K562 (cell line): ENCODE data around the gene FRAT2. TPM values are rescaled to one million over a fixed set of nuclear protein-coding genes. Genes with fewer than 3 reads are reported as not detected.

Source experiments
- ATAC-seq: fragments of 200-7000 bp; cut with Tn5 transposase; 3 replicates; pipeline ENCODE4 v1.9.1; 2020; ENCODE audit warnings: moderate library complexity
- BruUV-seq: library from RNA; stranded (reverse); fragments of 400-500 nt; replicated peaks from 2 replicates; lab custom pipeline; 2021; lab: Mats Ljungman, UMichigan
- CTCF ChIA-PET: fragments of 300-600 bp; formaldehyde crosslinking; extraction: SDS; loops from one replicate; lab custom pipeline; 2021; ENCODE audit warnings: low intra/inter-chr PET ratio; lab: Yijun Ruan, JAX
- POLR2A ChIA-PET: fragments of 300-600, 350-650 bp; sonication (Branson Sonifier 250); formaldehyde crosslinking; extraction: SDS; loops from one replicate; lab custom pipeline; 2021; ENCODE audit warnings: antibody characterized with exemption, inconsistent platforms; lab: Yijun Ruan, JAX
- DNase-seq, 4 experiments: peaks; one replicate each; pipeline versions ENCODE4 v3.0.0 to v3.0.0-alpha.2; 2011 to 2018; ENCODE audit warnings: low spot score in 3 of 4, mixed read lengths in 3 of 4; ENCODE audit errors: extremely low read depth in 1 of 4
- FAIRE-seq: peaks from 2 replicates; lab custom pipeline; 2011; peaks lifted over from hg19 to GRCh38; lab: Jason Lieb, UNC
- H2AFZ ChIP-seq: 2 replicates; pipeline ENCODE4 v1.6.0; 2011; ENCODE audit warnings: low read depth, low read length, control low read depth, inconsistent platforms
- H3K27ac ChIP-seq: fragments of 200-600 bp; 3 replicates; pipeline ENCODE4 v1.8.0; 2011; ENCODE audit warnings: low read depth, mild to moderate bottlenecking, control low read depth, inconsistent platforms, low read length, moderate library complexity, mixed read lengths; ENCODE audit errors: extremely low read depth
- H3K27me3 ChIP-seq, 2 experiments: fragments of 300-600 bp in 1 of 2; 2 replicates in 1 of 2; 3 replicates in 1 of 2; pipeline versions ENCODE4 v1.6.0 to v1.8.0; 2011; ENCODE audit warnings: inconsistent platforms in 2 of 2, low read length in 2 of 2, mild to moderate bottlenecking in 1 of 2, mixed read lengths in 1 of 2, moderate library complexity in 1 of 2; ENCODE audit not compliant: control insufficient read depth in 2 of 2, insufficient read depth in 2 of 2
- H3K36me3 ChIP-seq: fragments of 300-600 bp; 3 replicates; pipeline ENCODE4 v1.8.0; 2011; ENCODE audit warnings: mild to moderate bottlenecking, low read length, inconsistent platforms; ENCODE audit not compliant: control insufficient read depth, insufficient read depth
- H3K4me1 ChIP-seq, 2 experiments: fragments of 200-600 bp in 1 of 2; replicated peaks in 1 of 2; 2 replicates in 1 of 2; 3 replicates in 1 of 2; pipeline versions ENCODE4 v1.5.1 to v1.8.0; 2011; ENCODE audit warnings: inconsistent platforms in 2 of 2, low read length in 2 of 2, mild to moderate bottlenecking in 1 of 2, mixed read lengths in 1 of 2, moderate library complexity in 1 of 2; ENCODE audit not compliant: control insufficient read depth in 2 of 2, insufficient read depth in 2 of 2
- H3K4me2 ChIP-seq: 2 replicates; pipeline ENCODE4 v1.6.1; 2011; ENCODE audit warnings: low read length, control low read depth, inconsistent platforms, mixed read lengths; ENCODE audit not compliant: insufficient read depth
- H3K4me3 ChIP-seq: fragments of 200-600 bp; sonication (generic), shearing (Covaris generic); 2 replicates; pipeline ENCODE4 v1.5.1; 2016; ENCODE audit warnings: control low read depth, inconsistent platforms
- H3K79me2 ChIP-seq: fragments of 200-600 bp; 3 replicates; pipeline ENCODE4 v1.8.0; 2011; ENCODE audit warnings: low read length, inconsistent platforms; ENCODE audit not compliant: control insufficient read depth, insufficient read depth
- H3K9ac ChIP-seq, 2 experiments: 2 replicates each; pipeline versions ENCODE4 v1.6.0 to v1.6.1; 2011; ENCODE audit warnings: low read depth in 2 of 2, low read length in 2 of 2, control low read depth in 1 of 2, inconsistent platforms in 1 of 2, mild to moderate bottlenecking in 1 of 2, mixed read lengths in 1 of 2; ENCODE audit not compliant: insufficient read depth in 1 of 2
- H3K9me1 ChIP-seq: one replicate; pipeline ENCODE4 v1.6.0; 2011; ENCODE audit warnings: inconsistent platforms, mild to moderate bottlenecking, low read length, moderate library complexity; ENCODE audit not compliant: control insufficient read depth, insufficient read depth
- H3K9me3 ChIP-seq: replicated peaks from 2 replicates; pipeline ENCODE4 v1.5.1; 2011; ENCODE audit warnings: low read depth, low read length, inconsistent platforms; ENCODE audit not compliant: control insufficient read depth, insufficient read depth
- H4K20me1 ChIP-seq: replicated peaks from 2 replicates; pipeline ENCODE4 v1.6.1; 2011; ENCODE audit warnings: low read length, inconsistent platforms, mixed read lengths; ENCODE audit not compliant: control insufficient read depth, insufficient read depth
- ARID1B ChIP-seq: fragments of 450-650 bp; IDR thresholded peaks from 2 replicates; pipeline ENCODE4 v1.6.1; 2016; ENCODE audit warnings: antibody characterized with exemption, mild to moderate bottlenecking, inconsistent platforms
- BRD9 ChIP-seq: fragments of 450-650 bp; IDR thresholded peaks from 2 replicates; pipeline ENCODE4 v1.6.1; 2018; ENCODE audit warnings: low read depth; ENCODE audit not compliant: partially characterized antibody
- CBFA2T2 ChIP-seq: fragments of 450-650 bp; conservative IDR thresholded peaks from 2 replicates; pipeline ENCODE4 v1.6.1; 2017; ENCODE audit warnings: mild to moderate bottlenecking
- CBFA2T3 ChIP-seq: fragments of 450-650 bp; IDR thresholded peaks from 2 replicates; pipeline ENCODE4 v1.6.1; 2017
- DPF2 ChIP-seq: fragments of 450-650 bp; IDR thresholded peaks from 2 replicates; pipeline ENCODE4 v1.6.1; 2016
- EGR1 ChIP-seq: fragments of 450-650 bp; conservative IDR thresholded peaks from 2 replicates; pipeline ENCODE4 v1.6.1; 2017; ENCODE audit warnings: mild to moderate bottlenecking
- EP300 ChIP-seq: IDR thresholded peaks from 2 replicates; pipeline ENCODE4 v1.6.1; 2012; ENCODE audit warnings: low read length, improper control_type of control experiment
- GATA2 ChIP-seq: sonication (generic); formaldehyde crosslinking; IDR thresholded peaks from 2 replicates; pipeline ENCODE4 v1.4.0; 2020; ENCODE audit warnings: mild to moderate bottlenecking, missing genetic modification reagents
- KLF16 ChIP-seq: IDR thresholded peaks from 2 replicates; pipeline ENCODE4 v1.6.1; 2016; ENCODE audit warnings: antibody characterized with exemption
- MAFG ChIP-seq: fragments of 450-650 bp; conservative IDR thresholded peaks from 2 replicates; pipeline ENCODE4 v1.6.1; 2016; ENCODE audit warnings: missing genetic modification characterization, missing compliant biosample characterization
- NFE2 ChIP-seq: IDR thresholded peaks from 2 replicates; pipeline ENCODE4 v1.6.1; 2014; ENCODE audit warnings: antibody characterized with exemption, low read depth
- POLR2AphosphoS5 ChIP-seq: IDR thresholded peaks from 2 replicates; pipeline ENCODE4 v1.6.1; 2011; ENCODE audit warnings: mild to moderate bottlenecking, low read depth, low read length, moderate library complexity; ENCODE audit not compliant: control insufficient read depth, insufficient read depth
- POLR3A ChIP-seq: IDR thresholded peaks from 2 replicates; pipeline ENCODE4 v1.6.1; 2011; ENCODE audit warnings: borderline replicate concordance, mild to moderate bottlenecking, moderate library complexity; ENCODE audit not compliant: insufficient read length, insufficient read depth; ENCODE audit errors: extremely low read depth
- SMARCA4 ChIP-seq: fragments of 450-650 bp; IDR thresholded peaks from 2 replicates; pipeline ENCODE4 v1.6.1; 2016
- SUPT5H ChIP-seq: fragments of 450-650 bp; IDR thresholded peaks from 2 replicates; pipeline ENCODE4 v1.6.1; 2016
- TAL1 ChIP-seq: fragments of 450-650 bp; IDR thresholded peaks from 2 replicates; pipeline ENCODE4 v1.6.1; 2016; ENCODE audit warnings: mild to moderate bottlenecking
- TEAD4 ChIP-seq, 2 experiments: sonication (generic) in 1 of 2; formaldehyde crosslinking in 1 of 2; IDR thresholded peaks; 2 replicates each; pipeline versions ENCODE4 v1.6.1 to v1.8.0; 2012 to 2022; ENCODE audit warnings: borderline replicate concordance in 1 of 2, inconsistent platforms in 1 of 2, low read length in 1 of 2, mild to moderate bottlenecking in 1 of 2, missing genetic modification reagents in 1 of 2
- TRIM28 ChIP-seq: fragments of 450-650 bp; IDR thresholded peaks from 2 replicates; pipeline ENCODE4 v1.6.1; 2017
- YY1 ChIP-seq, 3 experiments: IDR thresholded peaks; 2 replicates each; pipeline ENCODE4 v1.6.1; 2011; ENCODE audit warnings: low read length in 2 of 3, mild to moderate bottlenecking in 2 of 3, moderate library complexity in 2 of 3, borderline replicate concordance in 1 of 3, control low read depth in 1 of 3, low read depth in 1 of 3; ENCODE audit not compliant: insufficient read depth in 3 of 3, insufficient replicate concordance in 2 of 3, control insufficient read depth in 1 of 3, insufficient read length in 1 of 3; ENCODE audit errors: extremely low read depth in 1 of 3
- WGBS: fragments of 100-300 bp; shearing (Covaris generic); methylation state at CpG from one replicate; pipeline ENCODE4 v1.1.6; 2016; ENCODE audit warnings: low coverage, mixed read lengths; ENCODE audit not compliant: insufficient coverage; ENCODE audit errors: missing lambda C conversion rate; 5-methylcytosine and 5-hydroxymethylcytosine counted together
- in situ Hi-C: fragments of 300-500 bp; cut with MboI; formaldehyde crosslinking; loops from 4 replicates; pipeline ENCODE4 v1.15.0; 2018; ENCODE audit warnings: inconsistent platforms, mixed read lengths
- intact Hi-C: fragments of 100-400 bp; cut with micrococcal nuclease; formaldehyde crosslinking; loops from 2 replicates; pipeline ENCODE4 v1.14.2; 2022
- polyA plus RNA-seq, 8 experiments: library from polyadenylated mRNA; depleted of rRNA in 4 of 8; stranded (reverse) in 5 of 8; unstranded in 3 of 8; fragments of >200 nt; fragmentation: Nextera tagmentation in 2 of 8; fragmentation: Illumina TruSeq in 1 of 8; extraction: Ambion mirVana in 2 of 8; extraction: Trizol in 1 of 8; gene quantifications; 2 replicates each; pipeline versions ENCODE4 v1.2.1 to v1.2.3, GENCODE V29; 2011 to 2014; ENCODE audit warnings: inconsistent platforms in 1 of 8, missing spikeins in 1 of 8
- total RNA-seq, 7 experiments: library from RNA; depleted of rRNA in 6 of 7; stranded (reverse); fragments of >200 nt in 6 of 7; fragmentation: Illumina TruSeq in 2 of 7; extraction: Trizol in 2 of 7; gene quantifications; 2 replicates each; pipeline versions ENCODE4 v1.2.1 to v1.2.3, GENCODE V29; 2011 to 2021; ENCODE audit warnings: low replicate concordance in 1 of 7
- TF ChIP-seq, protein P1 (sequence below): fragments of 450-650 bp; IDR thresholded peaks from 2 replicates; pipeline ENCODE4 v1.6.1; 2018; ENCODE audit warnings: mild to moderate bottlenecking, low read depth; ENCODE audit not compliant: partially characterized antibody
- TF ChIP-seq, protein P2 (sequence below): sonication (generic); IDR thresholded peaks from 2 replicates; pipeline ENCODE4 v1.6.1; 2016

The FRAT2 gene
- total and polyA plus RNA-seq, 9 of the 15 experiments (the other 6 are each of a cell fraction or from before 2014, with no cell fraction given), result 4.3 to 31.7 (median 19.5) TPM

DNA sequence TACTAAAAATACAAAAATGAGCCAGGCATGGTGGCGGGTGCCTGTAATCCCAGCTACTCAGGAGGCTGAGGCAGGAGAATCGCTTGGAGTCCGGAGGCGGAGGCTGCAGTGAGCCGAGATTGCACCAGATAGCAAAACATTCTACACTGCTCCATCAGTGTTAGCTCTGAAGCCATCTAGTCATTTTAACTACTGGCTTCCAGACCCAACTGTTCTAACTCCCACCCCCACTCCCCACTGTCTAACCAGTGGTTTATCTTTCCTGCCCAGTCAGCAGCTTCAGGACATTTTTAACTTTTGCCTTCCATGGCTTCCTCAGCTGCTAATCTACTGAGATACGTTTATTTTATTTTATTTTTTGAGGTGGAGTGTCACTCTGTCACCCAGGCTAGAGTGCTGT is 21.6 kb downstream of the FRAT2 start:
- H3K9me1 ChIP-seq, result no peaks in the 10 kb centered on the region
- peak; percentile 85 for ATAC-seq
- H3K9me3 ChIP-seq, result no peaks in the 10 kb centered on the region
- peaks cover 4 to 12% of the 10 kb centered on the region in 2 experiments; a peak in 3 of 5 replicates for H3K4me1 ChIP-seq
- intact Hi-C loops, result no loop called here
- in situ Hi-C loops, result no loop called here
- peak overlapping the region; percentile 74; the same call in 1 of the 2 replicates for H2AFZ ChIP-seq
- no TSS peak for BruUV-seq
- H3K79me2 ChIP-seq, result no peaks in the 10 kb centered on the region
- FAIRE-seq, result peak; percentile 92
- CTCF ChIA-PET, result no interaction called here
- H3K4me2 ChIP-seq, result no peak overlapping the region; the same call in 1 of the 2 replicates
- H4K20me1 ChIP-seq, result no peaks in the 10 kb centered on the region
- no peaks in the 10 kb centered on the region for H3K36me3 ChIP-seq
- 19% methylated on average over 5 of the region's 6 CpGs for WGBS
- no peak overlapping the region for H3K4me3 ChIP-seq
- H3K27ac ChIP-seq, result peak overlapping the region; percentile 63; the same call in 1 of the 3 replicates
- peak; percentile 25 to 80 (median 54) for DNase-seq
- H3K27me3 ChIP-seq, result no peaks in the 10 kb centered on the region
- H3K9ac ChIP-seq, result no peak overlapping the region; a peak in 1 of 4 replicates
- POLR2A ChIA-PET, result interaction anchor here (1.1 to 1.4 kb wide), 2 partner anchors 14 to 21 kb away, joined by 3 to 5 read pairs; partner anchors contain the start of gene ARHGAP19
- TF ChIP-seq POLR3A, result no peak
- peak; percentile 61; the same call in 1 of the 2 replicates for TF ChIP-seq POLR2AphosphoS5
- peak; percentile 75 for TF ChIP-seq CBFA2T2
- TF ChIP-seq MAFG (tag), result peak; percentile 69
- peak; percentile 88 for TF ChIP-seq CBFA2T3
- TF ChIP-seq YY1 (IDR thresholded peaks at IDR 0.05; ENCODE audit: borderline replicate concordance in 1 of 3, control insufficient read depth in 1 of 3, extremely low read depth in 1 of 3, insufficient read depth in 3 of 3, insufficient read length in 1 of 3, insufficient replicate concordance in 2 of 3, low read depth in 1 of 3, low read length in 2 of 3), result peak in 1 of 3 experiments; percentile 60
- 0 out of 2 replicates have a peak, but pooled peaks have one; percentile 53 for TF ChIP-seq TRIM28
- 0 out of 2 replicates have a peak, but pooled peaks have one; percentile 29 for TF ChIP-seq KLF16
- peak; percentile 53; the same call in 1 of the 2 replicates for TF ChIP-seq DPF2
- peak; percentile 50; the same call in 1 of the 2 replicates for TF ChIP-seq SMARCA4
- peak; percentile 59 for TF ChIP-seq TAL1
- TF ChIP-seq EP300, result peak; percentile 73; the same call in 1 of the 2 replicates
- TF ChIP-seq EGR1, result 0 out of 2 replicates have a peak, but pooled peaks have one; percentile 22
- peak; percentile 77 for TF ChIP-seq BRD9
- TF ChIP-seq TEAD4 (IDR thresholded peaks at IDR 0.05; ENCODE audit: low read length), result peak; percentile 43; the same call in 1 of the 2 replicates
- TF ChIP-seq TEAD4 (CRISPR knock-in tag; IDR thresholded peaks at IDR 0.05; ENCODE audit: borderline replicate concordance), result no peak
- peak; percentile 21; the same call in 1 of the 2 replicates for TF ChIP-seq NFE2
- TF ChIP-seq, protein P1, sequence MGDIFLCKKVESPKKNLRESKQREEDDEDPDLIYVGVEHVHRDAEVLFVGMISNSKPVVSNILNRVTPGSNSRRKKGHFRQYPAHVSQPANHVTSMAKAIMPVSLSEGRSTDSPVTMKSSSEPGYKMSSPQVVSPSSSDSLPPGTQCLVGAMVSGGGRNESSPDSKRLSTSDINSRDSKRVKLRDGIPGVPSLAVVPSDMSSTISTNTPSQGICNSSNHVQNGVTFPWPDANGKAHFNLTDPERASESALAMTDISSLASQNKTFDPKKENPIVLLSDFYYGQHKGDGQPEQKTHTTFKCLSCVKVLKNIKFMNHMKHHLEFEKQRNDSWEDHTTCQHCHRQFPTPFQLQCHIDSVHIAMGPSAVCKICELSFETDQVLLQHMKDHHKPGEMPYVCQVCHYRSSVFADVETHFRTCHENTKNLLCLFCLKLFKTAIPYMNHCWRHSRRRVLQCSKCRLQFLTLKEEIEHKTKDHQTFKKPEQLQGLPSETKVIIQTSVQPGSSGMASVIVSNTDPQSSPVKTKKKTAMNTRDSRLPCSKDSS, result no peak
- peak; percentile 73 for TF ChIP-seq ARID1B
- TF ChIP-seq SUPT5H, result no peak
- TF ChIP-seq, protein P2, sequence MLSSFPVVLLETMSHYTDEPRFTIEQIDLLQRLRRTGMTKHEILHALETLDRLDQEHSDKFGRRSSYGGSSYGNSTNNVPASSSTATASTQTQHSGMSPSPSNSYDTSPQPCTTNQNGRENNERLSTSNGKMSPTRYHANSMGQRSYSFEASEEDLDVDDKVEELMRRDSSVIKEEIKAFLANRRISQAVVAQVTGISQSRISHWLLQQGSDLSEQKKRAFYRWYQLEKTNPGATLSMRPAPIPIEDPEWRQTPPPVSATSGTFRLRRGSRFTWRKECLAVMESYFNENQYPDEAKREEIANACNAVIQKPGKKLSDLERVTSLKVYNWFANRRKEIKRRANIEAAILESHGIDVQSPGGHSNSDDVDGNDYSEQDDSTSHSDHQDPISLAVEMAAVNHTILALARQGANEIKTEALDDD, result peak; percentile 98
- TF ChIP-seq GATA2 (CRISPR knock-in tag), result peak; percentile 67
